Measurements from ENCODE around the gene CDKAL1.

The CDKAL1 gene

DNA sequence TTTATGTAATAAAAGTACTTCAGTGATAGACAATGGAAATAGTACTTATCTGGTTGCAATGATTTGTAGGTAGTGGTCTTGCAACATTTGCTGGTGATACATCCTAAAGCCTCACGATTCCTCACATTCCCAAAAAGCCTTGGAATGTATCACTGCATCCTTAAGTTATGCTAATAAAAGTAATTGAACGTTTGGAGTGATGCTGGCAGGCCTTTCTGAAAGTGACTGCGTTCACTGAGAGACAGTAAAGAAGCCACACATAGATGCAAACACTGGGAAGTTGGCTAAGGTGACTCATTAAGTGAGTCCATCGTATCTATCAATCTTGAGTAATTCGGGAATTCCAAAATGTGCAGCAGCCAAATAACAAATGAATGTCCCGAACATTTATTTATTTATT, 615.2 kb downstream of the CDKAL1 start:
- Histone ChIP-seq H3K4me1 (no peaks in the 10 kb centered on the region), H3K36me3 (no peaks in the 10 kb centered on the region), H3K9me3 (no peaks in the 10 kb centered on the region), H3K4me3 (no peak overlapping the region), H3K27me3 (no peaks in the 10 kb centered on the region), H3K27ac (no peak overlapping the region)
- DNase-seq: no peak
- intact Hi-C loops (cut with DNase I; ENCODE audit: low total_unique reads): no loop called here
- TF ChIP-seq, protein P1, sequence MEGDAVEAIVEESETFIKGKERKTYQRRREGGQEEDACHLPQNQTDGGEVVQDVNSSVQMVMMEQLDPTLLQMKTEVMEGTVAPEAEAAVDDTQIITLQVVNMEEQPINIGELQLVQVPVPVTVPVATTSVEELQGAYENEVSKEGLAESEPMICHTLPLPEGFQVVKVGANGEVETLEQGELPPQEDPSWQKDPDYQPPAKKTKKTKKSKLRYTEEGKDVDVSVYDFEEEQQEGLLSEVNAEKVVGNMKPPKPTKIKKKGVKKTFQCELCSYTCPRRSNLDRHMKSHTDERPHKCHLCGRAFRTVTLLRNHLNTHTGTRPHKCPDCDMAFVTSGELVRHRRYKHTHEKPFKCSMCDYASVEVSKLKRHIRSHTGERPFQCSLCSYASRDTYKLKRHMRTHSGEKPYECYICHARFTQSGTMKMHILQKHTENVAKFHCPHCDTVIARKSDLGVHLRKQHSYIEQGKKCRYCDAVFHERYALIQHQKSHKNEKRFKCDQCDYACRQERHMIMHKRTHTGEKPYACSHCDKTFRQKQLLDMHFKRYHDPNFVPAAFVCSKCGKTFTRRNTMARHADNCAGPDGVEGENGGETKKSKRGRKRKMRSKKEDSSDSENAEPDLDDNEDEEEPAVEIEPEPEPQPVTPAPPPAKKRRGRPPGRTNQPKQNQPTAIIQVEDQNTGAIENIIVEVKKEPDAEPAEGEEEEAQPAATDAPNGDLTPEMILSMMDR (IDR thresholded peaks at IDR 0.05): no peak

DNA sequence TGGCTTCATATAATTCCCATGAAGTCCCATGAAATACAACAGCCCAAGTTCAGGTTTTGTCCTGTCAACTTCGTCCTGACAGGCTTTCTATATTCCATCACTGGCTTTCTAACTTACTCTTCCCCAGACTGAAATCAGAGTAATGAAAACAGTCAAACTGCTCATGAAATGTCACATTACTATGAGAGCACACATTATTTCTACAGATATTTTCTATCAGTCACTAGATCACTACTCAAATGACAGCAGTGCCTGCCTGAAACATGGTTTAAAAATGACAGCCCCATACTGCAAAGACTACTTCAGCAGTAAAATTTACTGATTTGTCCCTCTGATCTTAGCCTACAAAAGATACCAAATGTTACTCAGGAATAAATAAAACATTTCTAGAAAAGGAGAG, 616.4 kb downstream of the CDKAL1 start:
- TF ChIP-seq, protein P1 (IDR thresholded peaks at IDR 0.05): no peak
- Histone ChIP-seq H3K27ac (no peak overlapping the region), H3K9me3 (no peaks in the 10 kb centered on the region), H3K4me3 (no peak overlapping the region), H3K4me1 (no peaks in the 10 kb centered on the region), H3K36me3 (no peaks in the 10 kb centered on the region), H3K27me3 (no peaks in the 10 kb centered on the region)
- intact Hi-C loops (cut with DNase I; ENCODE audit: low total_unique reads): no loop called here
- no peak for DNase-seq

DNA sequence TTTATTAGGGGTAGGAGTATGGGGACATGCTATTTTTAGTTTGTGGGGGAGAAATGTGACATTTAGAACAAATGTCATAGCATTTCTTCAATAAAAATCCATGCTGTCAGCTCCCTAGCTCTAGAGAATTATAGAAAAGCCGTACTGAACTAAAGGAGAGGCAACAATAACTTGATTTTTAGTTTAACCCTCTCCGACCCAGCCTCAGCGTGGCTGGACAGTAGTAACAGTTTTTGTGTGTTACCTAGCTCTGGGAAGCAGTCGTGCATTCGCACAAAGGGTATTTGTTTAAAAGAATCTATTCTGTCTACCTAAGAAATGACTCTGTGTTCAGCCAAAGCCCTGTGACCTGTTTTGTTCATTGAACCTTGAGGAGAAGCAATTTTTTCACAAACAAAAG, 616.9 kb downstream of the CDKAL1 start:
- no peaks in the 10 kb centered on the region for H3K36me3 ChIP-seq
- TF ChIP-seq, protein P1 (IDR thresholded peaks at IDR 0.05): no peak
- intact Hi-C loops (cut with DNase I; ENCODE audit: low total_unique reads): no loop called here
- H3K4me1 ChIP-seq: no peaks in the 10 kb centered on the region
- no peak overlapping the region for H3K4me3 ChIP-seq
- DNase-seq: no peak
- H3K27ac ChIP-seq: no peak overlapping the region
- H3K27me3 ChIP-seq: no peaks in the 10 kb centered on the region
- no peaks in the 10 kb centered on the region for H3K9me3 ChIP-seq

DNA sequence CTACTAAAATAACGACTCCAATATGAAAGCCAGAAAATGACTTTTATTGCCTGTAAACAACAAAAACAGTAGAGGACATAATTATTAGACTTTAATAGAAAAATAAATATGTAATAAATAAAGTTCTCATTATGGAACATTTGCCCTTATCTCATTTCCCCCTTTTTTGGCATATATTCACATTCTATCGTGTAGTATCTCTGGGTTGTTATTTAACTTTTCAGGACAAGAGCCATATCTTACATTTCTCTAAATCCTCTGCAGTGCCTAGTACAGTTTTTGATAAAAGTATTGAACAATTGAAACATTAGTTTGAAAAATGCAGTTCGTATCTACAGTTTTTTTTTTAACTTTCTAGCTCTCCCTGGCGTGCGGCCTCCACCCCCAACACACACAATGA, 617.3 kb downstream of the CDKAL1 start:
- H3K27ac ChIP-seq: no peak overlapping the region
- intact Hi-C loops (cut with DNase I; ENCODE audit: low total_unique reads): no loop called here
- TF ChIP-seq, protein P1 (IDR thresholded peaks at IDR 0.05): no peak
- DNase-seq: no peak
- H3K4me1 ChIP-seq: no peaks in the 10 kb centered on the region
- H3K4me3 ChIP-seq: no peak overlapping the region
- H3K27me3 ChIP-seq: no peaks in the 10 kb centered on the region
- no peaks in the 10 kb centered on the region for H3K36me3 ChIP-seq
- no peaks in the 10 kb centered on the region for H3K9me3 ChIP-seq

DNA sequence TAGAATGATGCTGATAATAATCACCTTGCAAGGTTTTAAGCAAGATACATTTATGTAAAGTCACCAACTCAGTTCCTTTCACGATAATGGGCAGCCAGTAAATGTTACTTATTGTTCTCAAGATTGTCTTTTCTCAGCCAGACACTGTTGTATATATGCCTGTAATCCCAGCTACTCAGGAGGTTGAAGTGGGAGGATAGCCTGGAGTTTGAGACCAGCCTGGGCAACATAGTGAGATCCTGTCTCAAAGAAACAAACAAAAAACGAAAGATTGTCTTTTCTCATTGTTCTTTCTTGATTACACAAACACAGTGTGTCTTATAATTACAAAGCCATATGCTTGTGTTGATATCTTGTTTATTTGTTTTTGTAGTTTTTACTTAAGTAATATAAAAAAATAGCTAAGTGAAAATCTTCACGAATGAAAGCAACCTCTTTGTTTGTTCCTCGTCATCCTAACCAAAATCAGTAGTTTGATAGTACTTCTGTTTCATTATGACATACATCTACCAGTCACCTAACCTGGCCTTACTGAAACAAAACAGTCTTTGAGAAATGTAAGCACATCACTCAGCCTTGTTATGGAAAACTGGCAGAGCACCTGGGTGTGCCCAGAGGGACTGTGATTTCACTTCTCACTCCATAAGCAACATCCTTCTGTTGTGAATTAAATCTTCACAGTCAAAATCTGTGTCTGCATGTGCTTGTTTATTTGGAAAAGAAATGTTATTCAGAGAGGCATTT, 623.1 kb downstream of the CDKAL1 start:
- Histone ChIP-seq H3K4me1 (no peaks in the 10 kb centered on the region), H3K27me3 (no peaks in the 10 kb centered on the region), H3K36me3 (no peaks in the 10 kb centered on the region), H3K4me3 (no peak overlapping the region), H3K9me3 (no peaks in the 10 kb centered on the region), H3K27ac (no peak overlapping the region)
- no peak for DNase-seq
- intact Hi-C loops (cut with DNase I; ENCODE audit: low total_unique reads): no loop called here
- TF ChIP-seq, protein P1 (IDR thresholded peaks at IDR 0.05): no peak

DNA sequence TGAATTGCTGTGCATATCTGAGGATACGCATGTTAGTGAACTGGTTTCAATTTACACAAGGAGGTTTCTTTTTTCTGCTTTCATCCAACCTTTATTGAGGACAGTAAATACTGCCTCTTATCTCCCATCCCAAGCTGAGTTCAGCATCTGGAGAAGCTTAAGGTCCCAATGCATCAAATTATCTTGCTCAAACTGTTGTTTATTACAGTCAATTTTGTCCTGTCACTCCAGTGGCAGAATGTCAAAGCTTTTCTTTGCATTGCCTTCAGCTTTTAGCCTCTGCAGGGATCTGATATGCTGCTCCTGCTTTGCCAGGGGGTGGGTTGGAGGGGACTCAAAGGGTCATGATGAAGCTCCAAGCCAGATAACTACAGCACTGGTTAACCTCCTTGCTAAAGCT, 623.9 kb downstream of the CDKAL1 start:
- H3K27ac ChIP-seq: no peak overlapping the region
- no peaks in the 10 kb centered on the region for H3K4me1 ChIP-seq
- H3K4me3 ChIP-seq: no peak overlapping the region
- no peaks in the 10 kb centered on the region for H3K9me3 ChIP-seq
- DNase-seq: no peak
- no peaks in the 10 kb centered on the region for H3K27me3 ChIP-seq
- intact Hi-C loops (cut with DNase I; ENCODE audit: low total_unique reads): no loop called here
- no peaks in the 10 kb centered on the region for H3K36me3 ChIP-seq
- TF ChIP-seq, protein P1 (IDR thresholded peaks at IDR 0.05): no peak

Data from tibial artery (tissue), 4 donors.